Measurements from ENCODE around the gene DMXL1. TPM values are rescaled to one million over a fixed set of nuclear protein-coding genes. Genes with fewer than 3 reads are reported as not detected.

Gene DMXL1, protein sequence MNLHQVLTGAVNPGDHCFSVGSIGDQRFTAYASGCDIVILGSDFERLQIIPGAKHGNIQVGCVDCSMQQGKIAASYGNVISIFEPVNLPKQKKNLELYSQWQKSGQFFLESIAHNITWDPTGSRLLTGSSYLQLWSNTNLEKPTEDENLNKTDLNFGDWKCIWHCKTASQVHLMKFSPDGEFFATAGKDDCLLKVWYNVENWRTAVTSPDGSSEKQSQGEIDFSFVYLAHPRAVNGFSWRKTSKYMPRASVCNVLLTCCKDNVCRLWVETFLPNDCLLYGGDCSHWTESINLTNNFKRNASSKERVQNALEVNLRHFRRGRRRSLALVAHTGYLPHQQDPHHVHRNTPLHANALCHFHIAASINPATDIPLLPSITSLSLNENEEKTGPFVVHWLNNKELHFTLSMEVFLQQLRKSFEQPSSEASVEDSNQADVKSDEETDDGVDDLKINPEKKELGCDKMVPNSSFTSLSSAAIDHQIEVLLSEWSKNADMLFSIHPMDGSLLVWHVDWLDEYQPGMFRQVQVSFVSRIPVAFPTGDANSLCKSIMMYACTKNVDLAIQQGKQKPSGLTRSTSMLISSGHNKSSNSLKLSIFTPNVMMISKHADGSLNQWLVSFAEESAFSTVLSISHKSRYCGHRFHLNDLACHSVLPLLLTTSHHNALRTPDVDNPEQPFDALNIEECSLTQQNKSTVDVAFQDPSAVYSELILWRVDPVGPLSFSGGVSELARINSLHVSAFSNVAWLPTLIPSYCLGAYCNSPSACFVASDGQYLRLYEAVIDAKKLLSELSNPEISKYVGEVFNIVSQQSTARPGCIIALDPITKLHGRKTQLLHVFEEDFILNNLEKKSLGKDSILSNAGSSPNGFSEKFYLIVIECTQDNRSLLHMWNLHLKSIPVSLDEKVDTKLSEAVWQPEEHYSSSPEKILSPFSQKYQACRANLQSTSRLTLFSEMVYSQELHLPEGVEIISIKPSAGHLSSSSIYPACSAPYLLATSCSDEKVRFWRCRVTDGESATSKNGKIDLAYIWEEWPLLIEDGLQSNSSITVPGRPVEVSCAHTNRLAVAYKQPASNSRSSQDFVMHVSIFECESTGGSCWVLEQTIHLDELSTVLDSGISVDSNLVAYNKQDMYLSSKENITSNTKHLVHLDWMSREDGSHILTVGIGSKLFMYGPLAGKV (N-terminal part only)
- total RNA-seq (2014; rRNA removed; shearing (Covaris generic)) = 10.9 and 14.8 TPM in 2 replicates
- 7.5 and 10.7 TPM in 2 replicates for polyA plus RNA-seq (2015; cell fraction: cytosol; rRNA removed)
- 23.2 and 31.6 TPM in 2 replicates for polyA plus RNA-seq (2015; cell fraction: nucleus; rRNA removed)

DNA sequence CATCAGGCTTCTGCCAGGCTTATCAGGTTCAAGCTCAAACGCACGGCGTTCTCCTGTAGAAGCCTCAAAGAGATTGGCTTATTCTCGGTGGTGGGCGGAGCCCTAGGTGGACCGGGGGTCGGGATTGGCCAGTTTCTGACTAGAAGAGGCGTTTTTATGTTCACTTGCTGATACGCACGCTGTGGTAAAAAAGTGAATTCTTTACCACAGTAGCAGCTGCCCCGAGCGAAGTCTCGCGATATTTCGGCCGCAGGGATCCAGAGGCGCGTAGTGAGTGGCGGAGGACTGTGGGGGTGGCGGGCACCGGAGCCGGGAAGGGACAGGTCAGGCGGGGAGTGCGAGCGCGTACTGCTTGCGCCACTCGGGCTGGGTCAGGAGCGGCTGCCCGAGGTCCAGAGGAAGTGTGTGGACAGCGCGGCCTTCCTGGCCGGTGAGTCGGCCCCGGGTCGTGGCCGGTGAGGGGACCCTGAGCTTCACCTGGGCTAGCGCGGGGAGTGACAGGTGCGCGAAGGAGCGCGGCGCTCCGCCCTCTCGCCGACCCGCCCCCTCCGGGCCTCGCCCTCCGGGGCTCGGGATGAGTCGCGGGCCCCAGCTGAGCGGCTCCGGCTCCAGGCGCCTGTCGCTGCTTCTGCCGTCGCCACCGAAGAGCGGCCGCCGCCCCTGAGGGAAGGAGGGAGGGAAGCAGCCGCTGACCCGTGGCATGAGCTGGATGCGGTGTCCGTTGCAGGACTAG is at the start of gene DMXL1:
Gene DMXL1 (plus strand): TSS at position 260 of the 733 bp plus-strand sequence. CDS start 483 bp downstream, outside the sequence.
- peak; percentile 99 for DNase-seq (ENCODE audit: low read depth)

DNA sequence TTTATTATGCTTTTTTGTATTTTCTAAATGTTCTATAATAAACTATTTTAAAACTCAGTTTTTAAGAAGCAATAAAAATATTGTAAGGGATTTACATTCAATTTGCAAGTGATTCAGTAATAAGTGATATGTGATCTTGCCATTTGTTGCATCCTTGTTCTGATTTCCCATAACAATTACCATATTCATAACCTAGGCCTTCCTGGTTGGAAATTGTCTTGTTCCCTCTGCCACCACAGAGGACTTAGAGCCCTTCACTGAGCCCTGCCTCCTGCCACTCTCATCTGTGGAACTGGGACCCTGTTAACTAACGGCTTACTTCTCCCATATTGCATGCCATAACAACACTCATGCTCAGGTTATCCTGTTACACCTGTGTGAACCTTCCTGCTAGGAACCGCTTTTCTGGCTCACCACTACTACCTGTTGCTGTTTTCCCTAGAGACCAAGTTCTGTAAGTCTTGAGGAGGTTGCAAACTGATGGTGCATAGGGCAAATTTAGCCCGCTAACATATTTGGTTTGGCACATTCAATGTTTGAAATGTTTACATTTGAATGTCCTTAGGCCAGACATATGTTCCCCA is 49.6 kb upstream of the DMXL1 start:
- DNase-seq (ENCODE audit: low read depth) = no peak

DNA sequence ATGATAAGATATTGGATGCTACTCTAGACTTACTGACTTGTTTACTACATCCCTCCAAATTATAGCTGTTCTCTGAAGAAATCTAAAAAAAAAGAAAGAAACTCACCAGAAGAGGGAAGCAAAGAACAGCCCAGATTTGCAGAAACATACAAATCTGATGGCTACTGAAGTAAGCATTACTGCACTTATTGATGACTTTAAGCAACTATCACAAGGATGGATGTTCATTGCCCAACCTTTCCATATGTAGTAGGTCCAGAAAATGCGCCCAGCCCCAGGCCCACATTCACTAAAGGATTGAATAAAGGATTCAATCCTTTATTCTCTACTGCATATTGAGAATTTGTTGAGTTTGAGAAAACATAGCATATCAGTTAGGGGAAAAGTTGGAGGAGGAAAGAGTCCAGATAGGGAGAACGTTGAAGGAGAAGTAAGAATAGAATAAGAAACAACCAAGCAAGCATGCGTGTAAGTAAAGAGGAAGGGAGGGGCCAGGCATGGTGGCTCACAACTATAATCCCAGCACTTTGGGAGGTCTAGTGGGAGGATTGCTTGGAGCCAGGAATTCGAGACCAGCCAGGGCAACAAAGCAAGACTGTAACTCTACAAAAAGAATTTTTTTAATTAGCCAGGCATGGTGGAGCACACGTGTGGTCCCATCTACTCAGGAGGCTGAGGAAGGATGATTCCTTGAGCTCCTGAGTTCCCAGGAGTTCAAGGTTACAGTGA is 48.7 kb upstream of the DMXL1 start:
- peak; percentile 50 for DNase-seq (ENCODE audit: low read depth)

DNA sequence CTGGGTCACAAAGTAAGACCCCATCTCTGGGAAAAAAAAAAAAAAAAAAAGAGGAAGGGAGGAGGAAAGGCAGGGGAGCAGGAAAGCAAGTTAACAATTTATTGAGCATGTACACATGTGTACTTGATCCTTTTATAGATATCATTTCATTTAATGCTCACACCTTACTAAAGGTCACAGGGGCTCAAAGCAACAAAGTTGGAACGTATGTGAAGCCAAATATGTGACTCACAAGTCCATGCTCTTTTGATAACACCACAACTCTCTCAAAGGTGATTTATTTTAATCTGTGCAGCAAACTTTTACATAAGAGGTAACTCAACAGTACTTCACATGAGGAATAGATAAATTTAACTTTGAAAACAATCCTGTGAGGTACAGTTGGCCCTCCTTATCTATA is 48.1 kb upstream of the DMXL1 start:
- DNase-seq (ENCODE audit: low read depth) = no peak

DNA sequence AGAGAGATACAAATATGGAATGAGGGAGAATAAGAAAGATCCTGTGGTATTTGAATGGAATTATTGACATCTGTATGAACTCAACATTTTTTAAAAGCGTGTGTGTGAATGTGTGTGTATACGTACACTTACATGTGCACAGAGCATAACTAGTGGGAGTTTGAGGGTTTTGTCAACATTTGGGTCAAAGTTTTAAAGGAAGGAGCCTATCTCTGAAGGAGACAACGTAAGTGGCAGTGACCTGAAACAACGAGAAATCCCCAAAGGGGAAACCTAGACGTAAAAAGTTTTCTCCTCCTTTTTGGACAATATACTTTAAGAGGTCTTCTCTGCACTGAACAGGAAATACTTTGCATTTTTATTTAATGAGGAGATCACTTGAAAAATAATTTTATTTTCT is 42.3 kb upstream of the DMXL1 start:
- no peak for DNase-seq (ENCODE audit: low read depth)

DNA sequence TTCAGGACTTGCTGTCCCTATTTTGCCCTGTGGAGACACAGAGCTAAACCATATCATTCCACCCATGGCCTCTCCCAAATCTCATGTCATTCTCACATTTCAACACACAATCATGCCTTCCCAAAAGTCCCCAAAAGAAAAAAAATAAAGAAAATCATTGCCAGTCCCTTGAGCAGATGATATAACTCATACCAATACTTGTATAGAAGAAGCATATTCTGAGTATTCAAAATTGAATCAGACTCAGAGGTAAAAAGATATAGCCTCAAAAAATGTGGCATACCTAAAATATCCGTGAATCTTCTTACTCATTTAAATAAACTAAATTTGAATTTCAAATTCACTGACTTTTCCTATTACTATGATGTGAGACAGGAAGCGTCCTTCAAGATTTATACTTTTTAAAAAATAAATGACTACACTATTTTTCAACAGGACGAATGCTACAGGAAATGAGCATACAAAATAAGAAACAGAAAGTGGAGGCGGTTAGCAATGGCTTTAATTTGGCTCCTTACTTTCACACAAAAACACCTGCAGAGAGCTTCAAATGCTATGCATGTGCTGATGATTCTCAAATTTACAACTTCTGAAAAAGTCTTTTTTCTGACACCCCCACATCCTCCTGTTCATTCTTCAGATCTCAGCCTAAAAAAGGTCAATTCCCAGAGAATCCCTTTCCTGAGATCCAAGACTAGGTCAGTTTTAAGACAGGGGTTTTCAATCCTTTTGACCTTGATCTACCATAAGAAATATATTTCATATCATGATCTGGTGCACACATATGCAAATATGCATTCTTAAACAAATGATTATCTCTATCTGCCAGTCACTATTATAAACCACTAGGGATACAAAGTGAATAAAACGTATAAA is 39.6 kb upstream of the DMXL1 start:
- DNase-seq (ENCODE audit: low read depth) = no peak

DNA sequence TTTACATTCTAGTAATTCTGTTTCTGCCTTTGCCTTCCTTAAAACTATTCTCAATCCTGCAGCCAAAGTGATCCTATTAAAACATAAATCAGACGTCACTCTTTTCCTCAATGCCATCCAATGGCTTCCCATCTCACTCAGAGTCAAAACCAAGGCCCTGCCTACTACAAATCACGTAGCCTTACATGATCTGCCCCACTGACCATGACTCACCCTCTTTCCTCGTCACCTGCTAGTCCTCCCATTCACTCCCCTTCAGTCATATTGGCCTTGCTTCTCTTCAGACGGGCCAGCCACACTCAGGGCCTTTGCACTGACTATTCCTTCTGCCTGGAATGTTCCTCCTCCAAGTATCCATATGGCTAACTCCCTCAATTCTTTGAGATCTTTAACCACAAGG is 39.0 kb upstream of the DMXL1 start:
- DNase-seq (ENCODE audit: low read depth) = peak; percentile 66

DNA sequence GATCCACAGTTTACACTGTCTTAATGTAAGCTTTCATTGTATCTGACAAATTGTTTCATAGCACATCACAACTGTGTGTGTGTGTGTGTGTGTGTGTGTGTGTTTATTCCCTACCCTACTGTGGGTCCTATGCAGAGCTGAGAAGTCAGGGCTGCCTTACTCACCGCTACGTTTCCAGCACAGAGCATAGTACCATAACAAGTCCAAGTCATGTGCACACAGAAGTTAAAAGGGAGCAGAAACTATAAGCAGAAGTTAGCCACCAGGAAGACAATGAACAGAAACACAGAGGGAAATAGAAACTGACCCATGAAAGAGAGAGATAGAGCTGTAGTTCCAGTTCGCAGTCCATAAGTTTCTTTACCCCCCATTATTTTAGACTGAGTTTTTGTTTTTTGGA is 38.2 kb upstream of the DMXL1 start:
- no peak for DNase-seq (ENCODE audit: low read depth)

DNA sequence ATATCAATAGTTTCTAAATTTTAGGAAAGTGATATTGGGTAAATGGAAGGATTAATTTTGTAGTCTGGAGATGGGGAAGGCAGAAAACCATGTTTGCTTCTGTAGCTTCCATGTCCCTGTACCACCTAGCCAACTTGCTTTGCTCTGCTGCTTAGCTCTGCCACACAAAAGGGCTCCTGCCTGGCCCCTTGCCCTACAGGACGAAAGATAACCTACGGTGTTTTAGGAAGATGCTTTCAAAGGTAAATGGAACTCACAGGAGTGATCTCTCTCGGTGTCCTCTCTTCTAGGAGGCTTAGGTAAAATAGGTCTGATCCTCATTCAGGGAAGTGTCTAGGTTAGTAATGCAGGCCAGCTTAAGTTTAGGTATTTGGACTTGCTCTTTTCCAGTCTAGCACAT is 37.8 kb upstream of the DMXL1 start:
- no peak for DNase-seq (ENCODE audit: low read depth)

DNA sequence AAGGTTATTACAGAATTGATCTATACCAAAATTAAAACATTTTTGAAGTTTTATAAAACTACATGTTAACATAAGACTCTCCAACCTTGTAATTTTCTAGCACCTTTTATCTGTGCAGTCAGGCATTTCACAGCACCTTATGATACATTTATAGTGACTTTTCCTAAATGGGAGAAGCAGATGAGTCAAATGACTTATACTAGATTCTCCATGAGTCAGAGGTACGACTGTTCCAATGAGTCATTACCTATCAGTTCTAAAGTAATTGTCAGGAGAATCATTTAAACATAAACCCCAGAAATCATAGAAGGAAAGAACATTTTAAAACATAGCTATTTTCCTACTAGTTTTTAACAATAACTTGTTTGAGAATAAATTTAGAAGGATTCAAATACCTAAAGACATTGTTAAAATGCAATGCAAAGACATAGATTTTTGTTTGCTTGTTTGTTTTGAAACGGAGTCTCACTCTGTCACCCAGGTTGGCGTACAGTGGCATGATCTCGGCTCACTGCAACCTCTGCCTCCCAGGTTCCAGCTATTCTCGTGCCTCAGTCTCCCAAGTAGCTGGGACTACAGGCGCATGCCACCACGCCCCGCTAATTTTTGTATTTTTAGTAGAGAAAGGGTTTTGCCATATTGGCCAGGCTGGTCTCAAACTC is 34.7 kb upstream of the DMXL1 start:
- DNase-seq (ENCODE audit: low read depth) = peak; percentile 77

DNA sequence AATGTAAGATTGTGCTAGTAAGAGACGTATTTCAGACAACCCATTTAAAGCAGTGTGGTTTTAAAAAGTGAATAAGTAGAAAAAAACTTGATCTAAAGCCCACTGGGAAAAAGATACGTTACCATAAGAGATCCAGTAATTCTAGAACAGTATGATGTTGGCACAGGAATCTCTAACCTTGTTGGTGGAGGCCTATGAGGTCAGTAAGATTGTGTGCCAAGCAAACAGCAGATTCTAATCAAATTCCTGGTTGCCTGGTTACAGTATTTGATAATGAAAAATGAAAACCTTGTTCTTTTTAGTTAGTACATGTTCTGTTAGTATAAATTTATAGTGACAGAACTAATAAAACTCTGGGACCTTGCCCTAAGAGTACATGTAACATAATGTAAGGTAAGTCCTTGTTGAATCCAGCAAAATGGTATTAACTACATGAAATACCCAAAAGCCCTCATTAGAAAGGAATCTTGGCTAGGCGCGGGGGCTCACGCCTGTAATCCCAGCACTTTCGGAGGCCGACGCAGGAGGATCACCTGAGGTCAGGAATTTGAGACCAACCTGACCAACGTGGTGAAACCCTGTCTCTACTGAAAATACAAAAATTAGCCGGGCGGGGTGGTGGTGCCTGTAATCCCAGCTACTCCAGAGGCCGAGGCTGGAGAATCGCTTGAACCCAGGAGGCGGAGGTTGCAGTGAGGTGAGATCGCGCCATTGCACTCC is 33.2 kb upstream of the DMXL1 start:
- DNase-seq (ENCODE audit: low read depth) = no peak

DNA sequence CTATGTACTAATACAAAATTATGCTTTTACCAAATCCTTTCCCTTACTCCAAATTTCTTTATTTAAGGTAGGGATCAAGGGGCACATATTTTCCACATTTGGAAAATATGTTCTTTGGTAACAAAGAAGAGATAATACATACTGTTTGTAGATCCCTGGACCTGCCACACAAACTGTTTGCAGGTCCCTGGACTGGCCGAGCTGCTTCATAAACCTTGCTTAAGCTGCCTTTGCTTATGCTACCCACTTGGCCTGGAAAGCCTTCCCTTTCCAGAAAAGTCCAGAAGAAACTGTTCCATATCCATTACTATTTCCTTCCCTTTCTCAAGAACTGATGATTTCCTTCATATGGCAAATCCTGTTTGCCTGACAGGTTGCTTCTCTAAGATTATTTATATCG is 22.6 kb upstream of the DMXL1 start:
- no peak for DNase-seq (ENCODE audit: low read depth)

DNA sequence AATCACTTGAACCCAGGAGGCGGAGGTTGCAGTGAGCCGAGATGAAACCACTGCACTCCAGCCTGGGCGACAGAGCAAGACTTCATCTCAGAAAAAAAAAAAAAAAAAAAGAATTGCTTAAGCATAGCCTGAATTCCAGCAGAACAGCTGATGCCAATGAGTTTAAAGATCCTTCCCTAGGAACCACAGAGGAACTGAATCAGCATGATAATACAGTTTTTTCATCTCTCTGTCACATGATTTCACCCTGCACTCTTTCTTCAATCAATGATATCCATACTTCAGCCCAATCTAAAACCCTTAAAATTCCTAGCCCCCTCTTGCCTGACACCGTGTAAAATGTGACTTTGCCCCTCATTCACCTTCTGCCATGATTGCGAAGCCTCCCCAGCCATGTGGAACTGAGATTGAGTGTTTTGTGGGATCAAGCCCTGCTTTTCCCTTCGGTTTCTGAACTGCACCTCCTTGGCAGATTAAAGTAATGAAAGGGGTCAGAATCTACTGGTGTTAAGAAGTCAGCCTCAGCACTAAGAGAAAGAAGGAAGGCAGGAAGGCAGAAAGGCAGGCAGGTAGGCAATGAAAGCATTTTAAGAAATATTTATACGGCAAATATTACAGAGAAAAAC is 20.9 kb upstream of the DMXL1 start:
- peak; percentile 62 for DNase-seq (ENCODE audit: low read depth)

DNA sequence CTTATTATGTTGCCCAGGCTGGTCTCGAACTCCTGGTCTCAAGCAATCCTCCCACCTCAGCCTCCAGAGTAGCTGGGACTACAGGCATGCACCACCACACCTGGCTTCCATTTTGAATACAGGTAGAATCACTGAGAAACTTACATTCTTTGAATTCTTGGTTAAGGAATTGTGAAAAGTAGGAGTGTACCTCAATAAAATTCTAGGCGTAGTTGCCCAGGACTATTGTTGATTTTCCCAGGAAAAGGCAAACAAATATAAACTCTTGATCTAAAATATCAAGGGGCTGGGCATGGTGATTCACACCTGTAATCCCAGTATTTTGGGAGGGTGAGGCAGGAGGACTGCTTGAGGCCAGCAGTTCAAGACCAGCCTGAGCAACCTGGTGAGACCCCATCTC is 16.8 kb upstream of the DMXL1 start:
- DNase-seq (ENCODE audit: low read depth) = no peak

DNA sequence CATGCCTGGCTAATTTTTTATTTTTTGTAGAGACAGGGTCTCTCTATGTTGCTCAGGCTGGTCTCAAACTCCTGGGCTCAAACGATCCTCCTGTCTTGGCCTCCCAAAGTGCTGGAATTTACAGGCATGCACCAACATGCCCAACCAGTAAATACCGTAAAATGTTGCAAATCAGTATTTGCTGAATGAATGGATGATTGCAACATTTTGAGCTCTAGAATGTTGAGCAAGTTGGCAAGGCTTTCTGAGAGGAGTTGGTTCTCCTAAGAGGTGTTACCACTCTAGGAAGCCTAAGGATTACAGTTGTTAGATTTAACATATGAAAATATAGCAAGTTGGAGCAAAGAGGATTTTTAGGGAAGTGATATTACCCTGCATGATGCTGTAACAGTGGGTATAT is 15.6 kb upstream of the DMXL1 start:
- no peak for DNase-seq (ENCODE audit: low read depth)

DNA sequence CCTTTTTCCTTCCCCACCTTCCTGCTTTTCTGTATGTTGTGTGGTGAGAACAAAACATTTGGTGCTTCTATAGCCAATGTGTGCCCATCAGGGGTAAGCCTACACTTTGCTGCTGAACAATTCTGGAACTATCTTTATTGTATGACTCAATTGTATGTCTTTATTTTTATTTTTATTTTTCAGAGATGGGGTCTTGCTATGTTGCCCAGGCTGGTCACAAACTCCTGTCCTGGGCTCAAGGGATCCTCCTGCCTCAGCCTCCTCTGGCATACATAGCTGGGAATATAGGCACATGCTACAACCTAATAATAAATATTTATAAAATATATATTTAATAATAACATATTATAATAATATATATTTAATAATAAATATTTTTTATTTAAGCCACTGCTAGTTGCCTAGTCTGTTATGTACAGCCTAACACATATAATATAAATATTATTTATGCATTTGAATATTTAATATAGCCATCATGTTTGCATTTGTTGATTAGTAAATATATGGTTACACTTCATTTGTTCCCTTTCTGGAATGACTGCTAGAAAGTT is 11.8 kb upstream of the DMXL1 start:
- no peak for DNase-seq (ENCODE audit: low read depth)

DNA sequence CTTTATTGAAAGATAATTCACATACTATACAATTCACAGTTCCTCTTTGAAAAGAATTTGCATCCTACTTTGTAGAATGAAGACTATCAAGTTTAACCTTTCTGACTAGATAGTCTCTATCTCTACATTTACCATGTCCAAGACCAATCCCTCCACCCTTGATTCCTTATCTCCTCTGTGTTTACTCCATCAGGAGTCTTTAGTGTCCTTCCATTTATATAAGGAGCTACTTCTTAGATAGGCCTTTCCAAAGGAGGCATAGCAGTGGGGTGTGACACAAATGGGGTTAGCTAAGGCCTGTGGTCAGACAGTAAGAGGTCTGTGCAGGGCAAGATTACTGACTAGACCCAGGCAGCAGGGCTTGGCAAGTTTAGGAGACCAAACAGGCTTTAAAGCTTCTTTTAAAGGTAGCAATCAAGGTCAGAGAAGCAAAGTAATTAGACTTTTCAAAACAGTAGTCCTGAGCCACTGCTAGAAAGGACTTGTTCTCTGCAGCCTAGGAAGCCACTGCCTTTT is 11.1 kb upstream of the DMXL1 start:
- no peak for DNase-seq (ENCODE audit: low read depth)
